ENCODE measurements around the gene TAGAP. TPM values are rescaled to one million over a fixed set of nuclear protein-coding genes. Genes with fewer than 3 reads are reported as not detected.

Gene TAGAP
- polyA plus RNA-seq, 1 of the 3 experiments (the other 2 are of a cell fraction), result not detected

DNA sequence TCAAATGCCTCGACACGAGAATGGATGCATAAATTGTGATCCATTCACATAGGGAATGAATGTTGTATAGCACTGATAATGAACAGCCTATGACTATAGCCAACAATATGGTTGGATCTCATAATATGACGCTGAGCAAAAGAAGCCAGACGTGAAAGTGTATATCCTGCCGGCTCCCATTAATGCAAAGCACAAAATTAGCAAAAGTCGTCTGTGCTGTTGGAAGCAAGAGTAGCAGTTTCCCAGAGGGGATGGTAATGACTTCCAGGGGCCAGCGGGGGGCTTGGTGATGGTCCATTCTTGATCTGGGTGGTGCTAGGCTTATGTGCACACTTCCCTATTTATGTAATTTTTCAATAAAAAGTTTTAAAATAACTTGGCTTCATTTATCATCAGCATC lies 1.0 kb upstream of the TAGAP start:
- no peak for TF ChIP-seq RAD21 (IDR thresholded peaks at IDR 0.05; ENCODE audit: low read length)
- TF ChIP-seq SMC3 (IDR thresholded peaks at IDR 0.05; ENCODE audit: low read depth, low read length), result no peak
- no peak for TF ChIP-seq MEF2A (IDR thresholded peaks at IDR 0.05; ENCODE audit: borderline replicate concordance, low read depth)
- TF ChIP-seq EP300 (IDR thresholded peaks at IDR 0.05; ENCODE audit: borderline replicate concordance in 1 of 2, low read depth in 1 of 2, low read length in 1 of 2), result no peak
- TF ChIP-seq, protein P1, sequence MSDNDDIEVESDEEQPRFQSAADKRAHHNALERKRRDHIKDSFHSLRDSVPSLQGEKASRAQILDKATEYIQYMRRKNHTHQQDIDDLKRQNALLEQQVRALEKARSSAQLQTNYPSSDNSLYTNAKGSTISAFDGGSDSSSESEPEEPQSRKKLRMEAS (IDR thresholded peaks at IDR 0.05; ENCODE audit: low read depth), result no peak
- TF ChIP-seq YY1 (IDR thresholded peaks at IDR 0.05; ENCODE audit: low read depth), result no peak
- no peak for TF ChIP-seq JUND (IDR thresholded peaks at IDR 0.05)
- TF ChIP-seq USF1 (IDR thresholded peaks at IDR 0.05; ENCODE audit: borderline replicate concordance, low read depth), result no peak
- no peak for TF ChIP-seq CHD2 (IDR thresholded peaks at IDR 0.05; ENCODE audit: low read length, partially characterized antibody)
- no peak for TF ChIP-seq MXI1 (IDR thresholded peaks at IDR 0.05; ENCODE audit: low read depth, low read length)
- TF ChIP-seq, protein P2, sequence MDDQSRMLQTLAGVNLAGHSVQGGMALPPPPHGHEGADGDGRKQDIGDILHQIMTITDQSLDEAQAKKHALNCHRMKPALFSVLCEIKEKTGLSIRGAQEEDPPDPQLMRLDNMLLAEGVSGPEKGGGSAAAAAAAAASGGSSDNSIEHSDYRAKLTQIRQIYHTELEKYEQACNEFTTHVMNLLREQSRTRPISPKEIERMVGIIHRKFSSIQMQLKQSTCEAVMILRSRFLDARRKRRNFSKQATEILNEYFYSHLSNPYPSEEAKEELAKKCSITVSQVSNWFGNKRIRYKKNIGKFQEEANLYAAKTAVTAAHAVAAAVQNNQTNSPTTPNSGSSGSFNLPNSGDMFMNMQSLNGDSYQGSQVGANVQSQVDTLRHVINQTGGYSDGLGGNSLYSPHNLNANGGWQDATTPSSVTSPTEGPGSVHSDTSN (IDR thresholded peaks at IDR 0.05), result no peak
- no peak for TF ChIP-seq RXRA (IDR thresholded peaks at IDR 0.05; ENCODE audit: borderline replicate concordance, low read depth)
- TF ChIP-seq NRF1 (IDR thresholded peaks at IDR 0.05; ENCODE audit: low read depth, low read length), result no peak
- no peak for TF ChIP-seq SIN3A (IDR thresholded peaks at IDR 0.05; ENCODE audit: borderline replicate concordance, low read depth, low read length)
- TF ChIP-seq RCOR1 (IDR thresholded peaks at IDR 0.05; ENCODE audit: low read length), result no peak
- TF ChIP-seq RFX5 (IDR thresholded peaks at IDR 0.05; ENCODE audit: low read length), result no peak
- no peak for TF ChIP-seq USF2 (IDR thresholded peaks at IDR 0.05; ENCODE audit: borderline replicate concordance, low read depth, low read length)
- H3K9me3 ChIP-seq, result no peaks in the 10 kb centered on the region
- H3K4me3 ChIP-seq (ENCODE audit: low read depth in 2 of 2, low read length in 1 of 2), result no peak overlapping the region
- no peaks in the 10 kb centered on the region for H4K20me1 ChIP-seq (ENCODE audit: insufficient read depth)
- WGBS (ENCODE audit: low lambda C conversion rate), result 3% methylated on average over 7 of the region's 7 CpGs
- POLR2A ChIA-PET, result no interaction called here
- CTCF ChIA-PET, result interaction anchor here (1.0 to 10.7 kb wide), 3 partner anchors 58 to 89 kb away, joined by 4 to 152 read pairs (median 17); no protein-coding TSS in a partner anchor
- no peaks in the 10 kb centered on the region for H3K79me2 ChIP-seq (ENCODE audit: insufficient read depth)
- H3K36me3 ChIP-seq (replicated peaks in 1 of 2; ENCODE audit: control insufficient read depth in 1 of 2, insufficient read depth in 2 of 2, low read length in 1 of 2), result no peaks in the 10 kb centered on the region
- no peak overlapping the region for H3K9ac ChIP-seq
- no peak overlapping the region for H2AFZ ChIP-seq (ENCODE audit: low read depth)
- no peaks in the 10 kb centered on the region for H3F3A ChIP-seq (replicated peaks; ENCODE audit: insufficient read depth)
- H3K4me1 ChIP-seq (ENCODE audit: control insufficient read depth in 1 of 2, insufficient read depth in 2 of 2, low read depth in 1 of 2, low read length in 1 of 2), result peaks cover 0 to 2% of the 10 kb centered on the region in 2 experiments; a peak in 1 of 4 replicates
- H3K4me2 ChIP-seq, result no peak overlapping the region
- H3K27me3 ChIP-seq (ENCODE audit: insufficient read depth), result peaks cover 48% of the 10 kb centered on the region
- no peak for DNase-seq
- no peak overlapping the region for H3K27ac ChIP-seq (ENCODE audit: low read depth in 2 of 2, low read length in 1 of 2)
- H3K9me2 ChIP-seq, result no peaks in the 10 kb centered on the region

Data from SK-N-SH (cell line).